Vagina (tissue), 2 donors: ENCODE results near the gene WNK2. TPM values are rescaled to one million over a fixed set of nuclear protein-coding genes. Genes with fewer than 3 reads are reported as not detected.

ENCODE experiments used
- DNase-seq, 2 donors: peaks; one replicate each; pipeline ENCODE4 v3.0.0-alpha.2; 2017; ENCODE audit errors: extremely low spot score in 2 of 2
- H3K27ac ChIP-seq: fragments of 200-600 bp; sonication (generic); one replicate; pipeline ENCODE4 v1.5.1; 2019
- H3K27me3 ChIP-seq: fragments of 200-600 bp; sonication (generic); one replicate; pipeline ENCODE4 v1.5.1; 2019
- H3K36me3 ChIP-seq, 2 donors: fragments of 200-600 bp; sonication (generic); one replicate each; pipeline ENCODE4 v1.5.1; 2017 to 2019
- H3K4me1 ChIP-seq: fragments of 200-600 bp; sonication (generic); one replicate; pipeline ENCODE4 v1.5.1; 2019
- H3K4me3 ChIP-seq, 2 donors: fragments of 200-600 bp; sonication (generic); 1 replicate in 1 of 2; 2 replicates in 1 of 2; pipeline ENCODE4 v1.5.1; 2016 to 2019
- H3K9me3 ChIP-seq: fragments of 200-600 bp; sonication (generic); one replicate; pipeline ENCODE4 v1.5.1; 2019
- POLR2A ChIP-seq, 2 donors: fragments of 450-650 bp; IDR thresholded peaks; one replicate each; pipeline ENCODE4 v1.6.1; 2017; ENCODE audit warnings: antibody characterized with exemption in 2 of 2, mild to moderate bottlenecking in 2 of 2, moderate library complexity in 2 of 2
- POLR2AphosphoS5 ChIP-seq, 2 donors: sonication (generic); formaldehyde crosslinking; IDR thresholded peaks; one replicate each; pipeline ENCODE4 v1.9.0; 2017; ENCODE audit warnings: antibody characterized with exemption in 2 of 2, mild to moderate bottlenecking in 2 of 2, low read depth in 1 of 2; ENCODE audit not compliant: insufficient read depth in 1 of 2
- intact Hi-C: fragments of 100-400 bp; cut with DNase I; formaldehyde crosslinking; loops from one replicate; pipeline ENCODE4 v1.15.1; 2023
- total RNA-seq: library from RNA; depleted of rRNA; stranded (reverse); fragments of >200 nt; gene quantifications from one replicate; pipeline ENCODE4 v1.2.3, GENCODE V29; 2016
- TF ChIP-seq, protein P1 (sequence below), 3 experiments: fragments of 450-650 bp in 2 of 3; fragments of 200-600 bp in 1 of 3; sonication (generic) in 1 of 3; IDR thresholded peaks; one replicate each; pipeline ENCODE4 v1.5.1; 2017 to 2019; ENCODE audit warnings: antibody characterized with exemption in 3 of 3, mild to moderate bottlenecking in 2 of 3, moderate library complexity in 2 of 3

WNK2 gene
- total RNA-seq, 1 donor from 2014 or later, result 24.8 TPM

DNA sequence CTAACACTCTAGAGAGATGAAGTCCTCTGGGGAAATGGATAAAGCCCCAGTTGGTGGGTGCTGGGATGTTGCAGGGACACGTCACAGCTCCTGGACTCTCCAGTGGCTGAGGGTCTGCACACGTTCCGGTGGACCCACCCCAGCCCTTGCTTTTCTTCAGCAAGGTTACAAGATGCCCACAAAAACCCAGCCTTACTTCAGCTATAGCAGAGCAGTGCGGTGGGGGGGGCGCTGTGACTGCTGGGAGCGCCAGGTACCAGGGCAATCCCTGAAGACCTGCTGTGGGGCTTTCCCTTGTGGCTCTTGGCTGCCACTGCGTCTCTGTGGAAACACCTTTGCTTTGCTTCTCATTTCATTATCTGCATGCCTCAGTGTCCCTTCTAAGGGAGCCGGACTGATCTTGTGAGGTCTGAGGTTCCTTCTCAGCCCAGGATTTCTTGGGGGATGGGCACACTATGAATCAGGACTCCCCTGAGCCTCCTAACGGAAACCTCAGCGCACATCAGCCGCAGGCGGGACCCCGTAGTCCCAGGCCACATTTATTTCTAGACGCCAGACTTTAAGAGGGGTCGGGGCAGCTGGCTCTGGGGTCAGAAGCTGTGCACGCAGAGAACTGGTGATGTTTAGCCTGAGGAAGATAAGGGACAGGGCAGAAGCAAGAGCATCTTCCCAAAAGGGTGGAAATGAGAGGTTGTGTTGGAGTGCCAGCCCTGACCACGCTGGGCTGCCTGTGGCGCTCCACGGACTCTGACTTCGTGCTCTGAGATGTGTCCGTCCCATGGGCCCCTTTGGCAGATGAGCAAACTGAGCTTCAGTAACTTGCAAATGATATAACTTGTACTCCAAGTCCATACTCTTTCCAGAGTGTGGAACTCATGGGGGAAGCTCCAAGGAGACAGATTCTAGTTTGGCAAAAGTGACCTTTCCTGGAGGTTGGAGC is 106.8 kb downstream of the WNK2 start:
- DNase-seq, result no peak
- Histone ChIP-seq H3K9me3 (no peaks in the 10 kb centered on the region), H3K27me3 (no peaks in the 10 kb centered on the region), H3K4me1 (peaks cover 12% of the 10 kb centered on the region), H3K36me3 (no peaks in the 10 kb centered on the region), H3K27ac (no peak overlapping the region), H3K4me3 (no peak overlapping the region)
- intact Hi-C loops, result no loop called here
- no peak for TF ChIP-seq POLR2AphosphoS5 (IDR thresholded peaks at IDR 0.05; ENCODE audit: insufficient read depth in 1 of 2, low read depth in 1 of 2)
- TF ChIP-seq, protein P1, sequence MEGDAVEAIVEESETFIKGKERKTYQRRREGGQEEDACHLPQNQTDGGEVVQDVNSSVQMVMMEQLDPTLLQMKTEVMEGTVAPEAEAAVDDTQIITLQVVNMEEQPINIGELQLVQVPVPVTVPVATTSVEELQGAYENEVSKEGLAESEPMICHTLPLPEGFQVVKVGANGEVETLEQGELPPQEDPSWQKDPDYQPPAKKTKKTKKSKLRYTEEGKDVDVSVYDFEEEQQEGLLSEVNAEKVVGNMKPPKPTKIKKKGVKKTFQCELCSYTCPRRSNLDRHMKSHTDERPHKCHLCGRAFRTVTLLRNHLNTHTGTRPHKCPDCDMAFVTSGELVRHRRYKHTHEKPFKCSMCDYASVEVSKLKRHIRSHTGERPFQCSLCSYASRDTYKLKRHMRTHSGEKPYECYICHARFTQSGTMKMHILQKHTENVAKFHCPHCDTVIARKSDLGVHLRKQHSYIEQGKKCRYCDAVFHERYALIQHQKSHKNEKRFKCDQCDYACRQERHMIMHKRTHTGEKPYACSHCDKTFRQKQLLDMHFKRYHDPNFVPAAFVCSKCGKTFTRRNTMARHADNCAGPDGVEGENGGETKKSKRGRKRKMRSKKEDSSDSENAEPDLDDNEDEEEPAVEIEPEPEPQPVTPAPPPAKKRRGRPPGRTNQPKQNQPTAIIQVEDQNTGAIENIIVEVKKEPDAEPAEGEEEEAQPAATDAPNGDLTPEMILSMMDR (IDR thresholded peaks at IDR 0.05), result no peak
- TF ChIP-seq POLR2A (IDR thresholded peaks at IDR 0.05), result no peak

DNA sequence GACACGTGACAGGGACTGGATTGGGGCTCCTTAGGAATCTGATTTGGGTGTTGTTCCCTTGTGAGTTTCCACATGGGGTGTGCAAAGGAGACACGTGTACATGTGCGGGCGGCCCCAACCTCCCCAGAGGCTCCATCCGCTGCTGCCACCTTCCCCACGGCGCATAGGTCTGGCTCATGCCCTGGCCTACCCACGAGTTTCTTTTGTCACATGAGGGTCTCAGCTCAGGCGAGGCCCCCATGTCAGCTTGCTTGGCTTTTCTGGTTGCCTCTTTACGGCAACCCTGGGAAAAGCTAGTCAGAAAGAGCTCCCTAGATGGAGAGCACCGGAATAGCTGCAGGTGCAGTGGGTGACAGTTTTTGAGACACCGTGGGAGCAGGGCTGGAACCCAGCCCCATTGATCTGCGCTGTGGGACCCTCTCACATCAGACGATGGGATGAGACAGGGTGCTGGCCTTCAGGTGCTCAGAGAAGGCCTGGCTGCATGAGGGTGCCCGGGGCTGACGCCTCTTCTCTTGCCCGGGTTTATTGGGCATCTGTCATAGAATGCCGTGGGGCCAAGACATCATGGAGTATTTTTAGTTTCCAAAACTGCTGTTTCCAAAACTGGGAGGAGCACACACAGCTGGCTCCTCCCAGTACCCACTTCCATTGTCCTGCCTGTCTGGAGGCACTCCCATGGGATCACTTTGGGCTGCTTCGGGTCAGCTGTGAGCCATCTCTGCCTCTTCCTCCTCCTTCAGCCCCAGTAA is 107.8 kb downstream of the WNK2 start:
- Histone ChIP-seq H3K36me3 (no peaks in the 10 kb centered on the region), H3K27ac (no peak overlapping the region), H3K9me3 (no peaks in the 10 kb centered on the region), H3K4me3 (no peak overlapping the region), H3K4me1 (peaks cover 12% of the 10 kb centered on the region), H3K27me3 (no peaks in the 10 kb centered on the region)
- DNase-seq, result no peak
- no peak for TF ChIP-seq POLR2A (IDR thresholded peaks at IDR 0.05)
- no peak for TF ChIP-seq POLR2AphosphoS5 (IDR thresholded peaks at IDR 0.05; ENCODE audit: insufficient read depth in 1 of 2, low read depth in 1 of 2)
- TF ChIP-seq, protein P1 (IDR thresholded peaks at IDR 0.05), result no peak
- intact Hi-C loops, result loop anchor here (2.0 kb wide), 1 partner anchor 69 kb away; no protein-coding TSS in a partner anchor

DNA sequence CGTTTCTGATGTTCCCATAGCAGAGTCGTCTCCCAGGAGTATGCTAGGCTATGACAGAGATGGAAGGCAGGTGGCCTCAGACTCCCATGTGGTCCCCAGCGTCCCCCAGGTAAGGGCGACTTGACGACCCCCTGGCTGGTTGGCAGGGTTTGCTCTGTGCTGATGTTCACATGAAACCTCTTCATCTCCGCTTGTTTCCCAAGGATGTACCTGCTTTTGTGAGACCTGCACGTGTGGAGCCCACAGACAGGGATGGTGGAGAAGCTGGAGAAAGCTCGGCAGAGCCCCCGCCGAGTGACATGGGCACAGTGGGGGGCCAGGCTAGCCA is 108.3 kb downstream of the WNK2 start:
- intact Hi-C loops, result loop anchor here (2.0 kb wide), 1 partner anchor 69 kb away; no protein-coding TSS in a partner anchor
- no peaks in the 10 kb centered on the region for H3K36me3 ChIP-seq

DNA sequence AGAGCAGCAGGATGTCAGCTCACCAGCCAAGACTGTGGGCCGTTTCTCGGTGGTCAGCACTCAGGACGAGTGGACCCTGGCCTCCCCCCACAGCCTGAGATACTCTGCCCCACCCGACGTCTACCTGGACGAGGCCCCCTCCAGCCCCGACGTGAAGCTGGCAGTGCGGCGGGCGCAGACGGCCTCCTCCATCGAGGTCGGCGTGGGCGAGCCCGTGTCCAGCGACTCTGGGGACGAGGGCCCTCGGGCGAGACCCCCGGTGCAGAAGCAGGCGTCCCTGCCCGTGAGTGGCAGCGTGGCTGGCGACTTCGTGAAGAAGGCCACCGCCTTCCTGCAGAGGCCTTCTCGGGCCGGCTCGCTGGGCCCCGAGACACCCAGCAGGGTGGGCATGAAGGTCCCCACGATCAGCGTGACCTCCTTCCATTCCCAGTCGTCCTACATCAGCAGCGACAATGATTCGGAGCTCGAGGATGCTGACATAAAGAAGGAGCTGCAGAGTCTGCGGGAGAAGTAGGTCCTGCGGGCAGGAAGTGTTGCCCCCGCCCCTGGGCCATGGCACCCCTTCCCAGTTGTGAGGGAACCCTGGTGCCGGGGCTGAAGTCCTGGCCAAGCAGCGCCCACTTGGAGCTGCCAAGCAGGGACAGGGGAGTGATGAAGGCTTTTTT is 108.9 kb downstream of the WNK2 start:
- H3K4me3 ChIP-seq, result no peak overlapping the region
- no peak overlapping the region for H3K27ac ChIP-seq
- intact Hi-C loops, result loop anchor here (2.0 kb wide), 1 partner anchor 70 kb away; no protein-coding TSS in a partner anchor
- no peak for TF ChIP-seq POLR2A (IDR thresholded peaks at IDR 0.05)
- TF ChIP-seq, protein P1 (IDR thresholded peaks at IDR 0.05), result no peak
- TF ChIP-seq POLR2AphosphoS5 (IDR thresholded peaks at IDR 0.05; ENCODE audit: insufficient read depth in 1 of 2, low read depth in 1 of 2), result no peak
- peaks cover 12% of the 10 kb centered on the region for H3K4me1 ChIP-seq
- no peak for DNase-seq
- H3K27me3 ChIP-seq, result no peaks in the 10 kb centered on the region
- no peaks in the 10 kb centered on the region for H3K9me3 ChIP-seq
- no peaks in the 10 kb centered on the region for H3K36me3 ChIP-seq

More for the DNA sequence above, 108.3 kb downstream of the WNK2 start:
- no peak for DNase-seq
- no peak overlapping the region for H3K4me3 ChIP-seq
- H3K4me1 ChIP-seq, result peaks cover 12% of the 10 kb centered on the region
- no peaks in the 10 kb centered on the region for H3K27me3 ChIP-seq
- no peaks in the 10 kb centered on the region for H3K9me3 ChIP-seq
- H3K27ac ChIP-seq, result no peak overlapping the region
- TF ChIP-seq POLR2A (IDR thresholded peaks at IDR 0.05) (no peak), POLR2AphosphoS5 (IDR thresholded peaks at IDR 0.05; ENCODE audit: insufficient read depth in 1 of 2, low read depth in 1 of 2) (no peak)
- TF ChIP-seq, protein P1 (IDR thresholded peaks at IDR 0.05), result no peak
